ENCODE measurements around the gene ITM2B. TPM values are rescaled to one million over a fixed set of nuclear protein-coding genes. Genes with fewer than 3 reads are reported as not detected.
"Not testable (repeated sequence)": the region's sequence is repeated elsewhere in the genome, so short reads cannot be mapped to it uniquely, and the experiment has no call there.

ITM2B gene
- total RNA-seq (2014; rRNA removed; shearing (Covaris generic)), result 302 and 309 TPM in 2 replicates
- 414 and 434 TPM in 2 replicates for polyA plus RNA-seq (2015; cell fraction: cytosol; rRNA removed)
- 69.9 and 76.6 TPM in 2 replicates for polyA plus RNA-seq (2015; cell fraction: nucleus; rRNA removed)

GRCh38 chr13:48233046-48233888, at the start of gene ITM2B:
ITM2B (plus strand) TSS chr13:48233206; CDS start chr13:48233361, 155 bp downstream.
- in situ Hi-C loops (cut with HindIII; ENCODE audit: low pct_unique_long_range_greater_than_20kb, low sequenced_read_pairs), result no loop called here
- DNase-seq (ENCODE audit: low read depth, low spot score), result peak; percentile 71

- in situ Hi-C loops (cut with HindIII; ENCODE audit: low pct_unique_long_range_greater_than_20kb, low sequenced_read_pairs), result no loop called here
- DNase-seq (ENCODE audit: low read depth, low spot score), result no peak
Observed at GRCh38 chr13:48184260-48184659, 48.7 kb upstream of the ITM2B start.

- no peak for DNase-seq (ENCODE audit: low read depth, low spot score)
- in situ Hi-C loops (cut with HindIII; ENCODE audit: low pct_unique_long_range_greater_than_20kb, low sequenced_read_pairs), result no loop called here
Observed at GRCh38 chr13:48185018-48185417, 48.0 kb upstream of the ITM2B start.

GRCh38 chr13:48186722-48187121, 46.3 kb upstream of the ITM2B start:
- in situ Hi-C loops (cut with HindIII; ENCODE audit: low pct_unique_long_range_greater_than_20kb, low sequenced_read_pairs), result no loop called here
- DNase-seq (ENCODE audit: low read depth, low spot score), result no peak

- DNase-seq (ENCODE audit: low read depth, low spot score), result no peak
- in situ Hi-C loops (cut with HindIII; ENCODE audit: low pct_unique_long_range_greater_than_20kb, low sequenced_read_pairs), result no loop called here
Observed at GRCh38 chr13:48188131-48188530, 44.9 kb upstream of the ITM2B start.

GRCh38 chr13:48188601-48189000, 44.4 kb upstream of the ITM2B start:
- in situ Hi-C loops (cut with HindIII; ENCODE audit: low pct_unique_long_range_greater_than_20kb, low sequenced_read_pairs), result no loop called here
- DNase-seq (ENCODE audit: low read depth, low spot score), result no peak

- no peak for DNase-seq (ENCODE audit: low read depth, low spot score)
- in situ Hi-C loops (cut with HindIII; ENCODE audit: low pct_unique_long_range_greater_than_20kb, low sequenced_read_pairs), result no loop called here
Observed at GRCh38 chr13:48189171-48189570, 43.8 kb upstream of the ITM2B start.

- no peak for DNase-seq (ENCODE audit: low read depth, low spot score)
- in situ Hi-C loops (cut with HindIII; ENCODE audit: low pct_unique_long_range_greater_than_20kb, low sequenced_read_pairs), result no loop called here
Observed at GRCh38 chr13:48192411-48192935, 40.5 kb upstream of the ITM2B start.

- DNase-seq (ENCODE audit: low read depth, low spot score), result peak; percentile 64
- in situ Hi-C loops (cut with HindIII; ENCODE audit: low pct_unique_long_range_greater_than_20kb, low sequenced_read_pairs), result no loop called here
Observed at GRCh38 chr13:48194379-48194754, 38.6 kb upstream of the ITM2B start.

GRCh38 chr13:48199404-48199946, 33.5 kb upstream of the ITM2B start:
- DNase-seq (ENCODE audit: low read depth, low spot score), result no peak
- in situ Hi-C loops (cut with HindIII; ENCODE audit: low pct_unique_long_range_greater_than_20kb, low sequenced_read_pairs), result no loop called here

GRCh38 chr13:48201044-48201443, 32.0 kb upstream of the ITM2B start:
- no peak for DNase-seq (ENCODE audit: low read depth, low spot score)
- in situ Hi-C loops (cut with HindIII; ENCODE audit: low pct_unique_long_range_greater_than_20kb, low sequenced_read_pairs), result no loop called here

- in situ Hi-C loops (cut with HindIII; ENCODE audit: low pct_unique_long_range_greater_than_20kb, low sequenced_read_pairs); DNase-seq (ENCODE audit: low read depth, low spot score): not testable (repeated sequence)
Observed at GRCh38 chr13:48207207-48207606, 25.8 kb upstream of the ITM2B start.

GRCh38 chr13:48210178-48210577, 22.8 kb upstream of the ITM2B start:
- in situ Hi-C loops (cut with HindIII; ENCODE audit: low pct_unique_long_range_greater_than_20kb, low sequenced_read_pairs), result no loop called here
- DNase-seq (ENCODE audit: low read depth, low spot score), result no peak

- peak; percentile 20 for DNase-seq (ENCODE audit: low read depth, low spot score)
- in situ Hi-C loops (cut with HindIII; ENCODE audit: low pct_unique_long_range_greater_than_20kb, low sequenced_read_pairs), result no loop called here
Observed at GRCh38 chr13:48214519-48215121, 18.4 kb upstream of the ITM2B start.

- in situ Hi-C loops (cut with HindIII; ENCODE audit: low pct_unique_long_range_greater_than_20kb, low sequenced_read_pairs); DNase-seq (ENCODE audit: low read depth, low spot score): not testable (repeated sequence)
Observed at GRCh38 chr13:48215511-48216203, 17.3 kb upstream of the ITM2B start.

GRCh38 chr13:48216204-48216711, 16.7 kb upstream of the ITM2B start:
- in situ Hi-C loops (cut with HindIII; ENCODE audit: low pct_unique_long_range_greater_than_20kb, low sequenced_read_pairs), result no loop called here
- no peak for DNase-seq (ENCODE audit: low read depth, low spot score)

- in situ Hi-C loops (cut with HindIII; ENCODE audit: low pct_unique_long_range_greater_than_20kb, low sequenced_read_pairs), result no loop called here
- no peak for DNase-seq (ENCODE audit: low read depth, low spot score)
Observed at GRCh38 chr13:48220592-48220980, 12.4 kb upstream of the ITM2B start.
